ENCODE measurements around the gene ASIC3. TPM values are rescaled to one million over a fixed set of nuclear protein-coding genes. Genes with fewer than 3 reads are reported as not detected.

Gene ASIC3
- total RNA-seq, 1 experiment from 2014 or later = 1.5 TPM

- Histone ChIP-seq H3K4me3 (no peak overlapping the region), H3K27ac (no peak overlapping the region)
Observed at GRCh38 chr7:151053096-151053495, 4.8 kb downstream of the ASIC3 start.

GRCh38 chr7:151053751-151054150 is 5.4 kb downstream of the ASIC3 start:
- Histone ChIP-seq H3K9me3 (replicated peaks) (no peaks in the 10 kb centered on the region), H3K27me3 (no peaks in the 10 kb centered on the region), H3K27ac (no peak overlapping the region), H3K4me1 (peaks cover 11% of the 10 kb centered on the region; the same call in 1 of the 2 replicates), H3K4me3 (no peak overlapping the region), H3K36me3 (no peaks in the 10 kb centered on the region)
- no peak for DNase-seq

More at GRCh38 chr7:151053096-151053495, 4.8 kb downstream of the ASIC3 start:
- H3K9me3 ChIP-seq (replicated peaks) = no peaks in the 10 kb centered on the region
- no peaks in the 10 kb centered on the region for H3K27me3 ChIP-seq
- H3K4me1 ChIP-seq = peaks cover 18% of the 10 kb centered on the region
- no peak for DNase-seq
- H3K36me3 ChIP-seq = no peaks in the 10 kb centered on the region

GRCh38 chr7:151056283-151056665 is 7.9 kb downstream of the ASIC3 start:
- DNase-seq = no peak
- Histone ChIP-seq H3K27ac (no peak overlapping the region), H3K27me3 (no peaks in the 10 kb centered on the region), H3K36me3 (no peaks in the 10 kb centered on the region), H3K4me1 (peaks cover 5% of the 10 kb centered on the region; the same call in 1 of the 2 replicates), H3K4me3 (no peak overlapping the region), H3K9me3 (replicated peaks) (no peaks in the 10 kb centered on the region)

- DNase-seq = no peak
- no peaks in the 10 kb centered on the region for H3K27me3 ChIP-seq
- no peak overlapping the region; the same call in 1 of the 2 replicates for H3K27ac ChIP-seq
- H3K4me1 ChIP-seq = peaks cover 5% of the 10 kb centered on the region; the same call in 1 of the 2 replicates
- H3K36me3 ChIP-seq = no peaks in the 10 kb centered on the region
- H3K4me3 ChIP-seq = peak overlapping the region; percentile 68
- H3K9me3 ChIP-seq (replicated peaks) = no peaks in the 10 kb centered on the region
Observed at GRCh38 chr7:151056666-151057505, 8.6 kb downstream of the ASIC3 start.

- Histone ChIP-seq H3K27me3 (no peaks in the 10 kb centered on the region), H3K4me3 (peak within 1 kb of the TSS; percentile 68), H3K4me1 (peaks cover 5% of the 10 kb centered on the region; the same call in 1 of the 2 replicates), H3K9me3 (replicated peaks) (no peaks in the 10 kb centered on the region), H3K27ac (peak within 1 kb of the TSS; percentile 96), H3K36me3 (no peaks in the 10 kb centered on the region)
- DNase-seq = peak in 1 of 2 experiments; percentile 71
Observed at GRCh38 chr7:151057506-151057988, 9.2 kb downstream of the ASIC3 start, which contains the start of gene CDK5. Gene CDK5, minus strand, starts transcription at chr7:151057897. Its CDS starts 49 bp downstream, at chr7:151057848.

- no peaks in the 10 kb centered on the region for H3K9me3 ChIP-seq (replicated peaks)
- H3K4me3 ChIP-seq = peak overlapping the region; percentile 68
- peak overlapping the region; percentile 96 for H3K27ac ChIP-seq
- H3K27me3 ChIP-seq = no peaks in the 10 kb centered on the region
- H3K36me3 ChIP-seq = no peaks in the 10 kb centered on the region
- peak; percentile 99 to 100 for DNase-seq
- H3K4me1 ChIP-seq = peaks cover 5% of the 10 kb centered on the region; the same call in 1 of the 2 replicates
Observed at GRCh38 chr7:151057989-151058780, 9.9 kb downstream of the ASIC3 start.

GRCh38 chr7:151058781-151059366 is 10.5 kb downstream of the ASIC3 start:
- H3K4me1 ChIP-seq = peaks cover 5% of the 10 kb centered on the region; the same call in 1 of the 2 replicates
- no peaks in the 10 kb centered on the region for H3K9me3 ChIP-seq (replicated peaks)
- peak overlapping the region; percentile 68 for H3K4me3 ChIP-seq
- no peaks in the 10 kb centered on the region for H3K27me3 ChIP-seq
- peak in 1 of 2 experiments; percentile 57 for DNase-seq
- peak overlapping the region; percentile 96 for H3K27ac ChIP-seq
- H3K36me3 ChIP-seq = peaks cover 2% of the 10 kb centered on the region; the same call in 1 of the 2 replicates

GRCh38 chr7:151059367-151060112 is 11.2 kb downstream of the ASIC3 start, which contains the start of gene SLC4A2:
Gene SLC4A2, plus strand, starts transcription at chr7:151059589. Its CDS starts 2,399 bp downstream, at chr7:151061988.
- Histone ChIP-seq H3K4me1 (peaks cover 5% of the 10 kb centered on the region; the same call in 1 of the 2 replicates), H3K9me3 (replicated peaks) (no peaks in the 10 kb centered on the region), H3K36me3 (peaks cover 4% of the 10 kb centered on the region), H3K27me3 (no peaks in the 10 kb centered on the region), H3K27ac (peak within 1 kb of the TSS; percentile 96), H3K4me3 (peak within 1 kb of the TSS; percentile 68)
- peak; percentile 83 to 86 for DNase-seq

- Histone ChIP-seq H3K4me1 (peaks cover 5% of the 10 kb centered on the region; the same call in 1 of the 2 replicates), H3K27me3 (no peaks in the 10 kb centered on the region), H3K9me3 (replicated peaks) (no peaks in the 10 kb centered on the region), H3K36me3 (peaks cover 9% of the 10 kb centered on the region), H3K4me3 (peak overlapping the region; percentile 68), H3K27ac (peak overlapping the region; percentile 96)
- no peak for DNase-seq
Observed at GRCh38 chr7:151060113-151060415, 11.7 kb downstream of the ASIC3 start.

GRCh38 chr7:151060416-151061212 is 12.3 kb downstream of the ASIC3 start:
- peak overlapping the region; percentile 68 for H3K4me3 ChIP-seq
- H3K36me3 ChIP-seq = peaks cover 14% of the 10 kb centered on the region
- H3K27ac ChIP-seq = peak overlapping the region; percentile 96; the same call in 1 of the 2 replicates
- DNase-seq = peak in 1 of 2 experiments; percentile 34
- no peaks in the 10 kb centered on the region for H3K9me3 ChIP-seq (replicated peaks)
- peaks cover 5% of the 10 kb centered on the region; the same call in 1 of the 2 replicates for H3K4me1 ChIP-seq
- H3K27me3 ChIP-seq = no peaks in the 10 kb centered on the region

- peaks cover 17% of the 10 kb centered on the region for H3K36me3 ChIP-seq
- no peak overlapping the region for H3K27ac ChIP-seq
- H3K4me3 ChIP-seq = no peak overlapping the region
- no peak for DNase-seq
- H3K9me3 ChIP-seq (replicated peaks) = no peaks in the 10 kb centered on the region
- peaks cover 5% of the 10 kb centered on the region; the same call in 1 of the 2 replicates for H3K4me1 ChIP-seq
- no peaks in the 10 kb centered on the region for H3K27me3 ChIP-seq
Observed at GRCh38 chr7:151061213-151062110, 13.1 kb downstream of the ASIC3 start.

- no peak overlapping the region for H3K27ac ChIP-seq
Observed at GRCh38 chr7:151062111-151062398, 13.7 kb downstream of the ASIC3 start.

More at GRCh38 chr7:151062111-151062398, 13.7 kb downstream of the ASIC3 start:
- DNase-seq = no peak
- Histone ChIP-seq H3K4me3 (no peak overlapping the region), H3K27me3 (no peaks in the 10 kb centered on the region), H3K9me3 (replicated peaks) (no peaks in the 10 kb centered on the region), H3K4me1 (peaks cover 11% of the 10 kb centered on the region; the same call in 1 of the 2 replicates), H3K36me3 (peaks cover 23% of the 10 kb centered on the region)
